IMR-90 (cell line): ENCODE data around the gene ZNF229.
"Not testable (repeated sequence)": the region's sequence is repeated elsewhere in the genome, so short reads cannot be mapped to it uniquely, and the experiment has no call there.

ENCODE experiments used
- BHLHE40 ChIP-seq: fragments of 150-350 bp; IDR thresholded peaks from 2 replicates; pipeline ENCODE4 v1.6.1; 2016; ENCODE audit warnings: mild to moderate bottlenecking, low read depth, low read length
- CEBPB ChIP-seq: IDR thresholded peaks from 2 replicates; pipeline ENCODE4 v1.6.1; 2012; ENCODE audit warnings: low read depth, low read length, improper control_type of control experiment
- CHD1 ChIP-seq: IDR thresholded peaks from 2 replicates; pipeline ENCODE4 v1.6.1; 2012; ENCODE audit warnings: low read depth, low read length, improper control_type of control experiment
- FOS ChIP-seq: fragments of 150-350 bp; IDR thresholded peaks from 2 replicates; pipeline ENCODE4 v1.6.1; 2016; ENCODE audit warnings: low read depth, low read length
- MAZ ChIP-seq: IDR thresholded peaks from 2 replicates; pipeline ENCODE4 v1.6.1; 2012; ENCODE audit warnings: low read depth, mild to moderate bottlenecking, low read length, improper control_type of control experiment, moderate library complexity, borderline replicate concordance
- MXI1 ChIP-seq: IDR thresholded peaks from 2 replicates; pipeline ENCODE4 v1.6.1; 2012; ENCODE audit warnings: low read depth, mild to moderate bottlenecking, low read length, moderate library complexity, borderline replicate concordance
- NFE2L2 ChIP-seq: fragments of 150-350 bp; IDR thresholded peaks from 2 replicates; pipeline ENCODE4 v1.6.1; 2016; ENCODE audit warnings: low read depth, mild to moderate bottlenecking, low read length
- POLR2A ChIP-seq: IDR thresholded peaks from 2 replicates; pipeline ENCODE4 v1.6.1; 2012; ENCODE audit warnings: mild to moderate bottlenecking, low read depth, low read length
- RAD21 ChIP-seq: IDR thresholded peaks from 2 replicates; pipeline ENCODE4 v1.6.1; 2012; ENCODE audit warnings: low read length, improper control_type of control experiment
- RFX5 ChIP-seq: IDR thresholded peaks from 2 replicates; pipeline ENCODE4 v1.8.0; 2012; ENCODE audit warnings: low read depth, mild to moderate bottlenecking, low read length, moderate library complexity
- SMC3 ChIP-seq: fragments of 150-350 bp; IDR thresholded peaks from 2 replicates; pipeline ENCODE4 v1.6.1; 2016; ENCODE audit warnings: low read depth, mild to moderate bottlenecking, antibody characterized with exemption, low read length, moderate library complexity
- TF ChIP-seq, protein P1 (sequence below): conservative IDR thresholded peaks from 2 replicates; pipeline ENCODE4 v1.5.1; 2012; ENCODE audit warnings: mild to moderate bottlenecking, low read depth, low read length, improper control_type of control experiment
- TF ChIP-seq, protein P2 (sequence below): fragments of 150-350 bp; IDR thresholded peaks from 2 replicates; pipeline ENCODE4 v1.6.1; 2016; ENCODE audit warnings: low read depth, mild to moderate bottlenecking, low read length, moderate library complexity, borderline replicate concordance
- TF ChIP-seq, protein P3 (sequence below): fragments of 150-350 bp; IDR thresholded peaks from 2 replicates; pipeline ENCODE4 v1.6.1; 2017; ENCODE audit warnings: mild to moderate bottlenecking, antibody characterized with exemption, low read length, low read depth

DNA sequence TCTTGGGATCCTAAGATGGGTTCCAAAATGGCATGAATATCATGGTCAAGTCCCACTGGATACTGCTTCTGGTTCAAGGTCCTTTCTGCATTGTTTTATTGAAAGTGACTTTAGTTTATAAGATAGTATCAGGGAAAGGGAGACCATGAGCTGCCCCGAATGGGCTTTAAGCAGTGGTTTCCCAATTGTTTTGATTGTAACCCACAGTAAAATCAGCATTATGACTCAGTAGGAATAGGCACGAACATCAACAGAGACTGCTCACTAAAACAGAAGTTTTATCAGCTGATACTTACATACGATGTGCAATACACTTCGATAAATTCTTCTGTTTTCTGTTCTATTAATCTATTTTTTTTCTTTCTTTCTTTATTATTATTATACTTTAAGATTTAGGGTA, 59.0 kb downstream of the ZNF229 start:
- TF ChIP-seq, protein P1, sequence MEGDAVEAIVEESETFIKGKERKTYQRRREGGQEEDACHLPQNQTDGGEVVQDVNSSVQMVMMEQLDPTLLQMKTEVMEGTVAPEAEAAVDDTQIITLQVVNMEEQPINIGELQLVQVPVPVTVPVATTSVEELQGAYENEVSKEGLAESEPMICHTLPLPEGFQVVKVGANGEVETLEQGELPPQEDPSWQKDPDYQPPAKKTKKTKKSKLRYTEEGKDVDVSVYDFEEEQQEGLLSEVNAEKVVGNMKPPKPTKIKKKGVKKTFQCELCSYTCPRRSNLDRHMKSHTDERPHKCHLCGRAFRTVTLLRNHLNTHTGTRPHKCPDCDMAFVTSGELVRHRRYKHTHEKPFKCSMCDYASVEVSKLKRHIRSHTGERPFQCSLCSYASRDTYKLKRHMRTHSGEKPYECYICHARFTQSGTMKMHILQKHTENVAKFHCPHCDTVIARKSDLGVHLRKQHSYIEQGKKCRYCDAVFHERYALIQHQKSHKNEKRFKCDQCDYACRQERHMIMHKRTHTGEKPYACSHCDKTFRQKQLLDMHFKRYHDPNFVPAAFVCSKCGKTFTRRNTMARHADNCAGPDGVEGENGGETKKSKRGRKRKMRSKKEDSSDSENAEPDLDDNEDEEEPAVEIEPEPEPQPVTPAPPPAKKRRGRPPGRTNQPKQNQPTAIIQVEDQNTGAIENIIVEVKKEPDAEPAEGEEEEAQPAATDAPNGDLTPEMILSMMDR = not testable (repeated sequence)
- TF ChIP-seq POLR2A, SMC3, CEBPB, RAD21, BHLHE40, CHD1, FOS, NFE2L2, MAZ, RFX5, MXI1: not testable (repeated sequence)
- TF ChIP-seq, protein P2, sequence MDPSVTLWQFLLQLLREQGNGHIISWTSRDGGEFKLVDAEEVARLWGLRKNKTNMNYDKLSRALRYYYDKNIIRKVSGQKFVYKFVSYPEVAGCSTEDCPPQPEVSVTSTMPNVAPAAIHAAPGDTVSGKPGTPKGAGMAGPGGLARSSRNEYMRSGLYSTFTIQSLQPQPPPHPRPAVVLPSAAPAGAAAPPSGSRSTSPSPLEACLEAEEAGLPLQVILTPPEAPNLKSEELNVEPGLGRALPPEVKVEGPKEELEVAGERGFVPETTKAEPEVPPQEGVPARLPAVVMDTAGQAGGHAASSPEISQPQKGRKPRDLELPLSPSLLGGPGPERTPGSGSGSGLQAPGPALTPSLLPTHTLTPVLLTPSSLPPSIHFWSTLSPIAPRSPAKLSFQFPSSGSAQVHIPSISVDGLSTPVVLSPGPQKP = not testable (repeated sequence)
- TF ChIP-seq, protein P3, sequence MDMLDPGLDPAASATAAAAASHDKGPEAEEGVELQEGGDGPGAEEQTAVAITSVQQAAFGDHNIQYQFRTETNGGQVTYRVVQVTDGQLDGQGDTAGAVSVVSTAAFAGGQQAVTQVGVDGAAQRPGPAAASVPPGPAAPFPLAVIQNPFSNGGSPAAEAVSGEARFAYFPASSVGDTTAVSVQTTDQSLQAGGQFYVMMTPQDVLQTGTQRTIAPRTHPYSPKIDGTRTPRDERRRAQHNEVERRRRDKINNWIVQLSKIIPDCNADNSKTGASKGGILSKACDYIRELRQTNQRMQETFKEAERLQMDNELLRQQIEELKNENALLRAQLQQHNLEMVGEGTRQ = not testable (repeated sequence)
